ENCODE results near the gene AMH.

GRCh38 chr19:2270157-2270422 is 21.0 kb downstream of the AMH start:
- TF ChIP-seq YY1 (IDR thresholded peaks at IDR 0.05; ENCODE audit: low read depth): no peak
- no peak for TF ChIP-seq CTCF (IDR thresholded peaks at IDR 0.05)
- no peak for TF ChIP-seq SMC3 (IDR thresholded peaks at IDR 0.05; ENCODE audit: low read depth, low read length)
- no peak for TF ChIP-seq MAX (IDR thresholded peaks at IDR 0.05; ENCODE audit: low read depth)
- TF ChIP-seq ELF1 (IDR thresholded peaks at IDR 0.05): no peak
- no peak for TF ChIP-seq RCOR1 (IDR thresholded peaks at IDR 0.05; ENCODE audit: low read length)
- TF ChIP-seq POLR2AphosphoS5 (IDR thresholded peaks at IDR 0.05; ENCODE audit: low read depth, low read length): no peak
- TF ChIP-seq EZH2phosphoT487 (IDR thresholded peaks at IDR 0.05; ENCODE audit: borderline replicate concordance, low read depth): no peak
- TF ChIP-seq TCF12 (IDR thresholded peaks at IDR 0.05): no peak
